ENCODE measurements around the gene VSTM2L. TPM values are rescaled to one million over a fixed set of nuclear protein-coding genes. Genes with fewer than 3 reads are reported as not detected.

Gene VSTM2L
- 1.4 and 1.6 TPM in 2 replicates for total RNA-seq

GRCh38 chr20:37902504-37903313 is at the start of gene VSTM2L:
Gene VSTM2L, plus strand, starts transcription at chr20:37903127. Its CDS starts 224 bp downstream, at chr20:37903351.

Other genes starting within 250 kb of the VSTM2L start
- 21.6 and 24.0 TPM in 2 replicates for gene CTNNBL1, start 209.1 kb upstream of the VSTM2L start, total RNA-seq
- 18.0 and 20.9 TPM in 2 replicates for gene TTI1, start 130.3 kb downstream of the VSTM2L start, total RNA-seq
- gene RPRD1B, start 130.6 kb downstream of the VSTM2L start, total RNA-seq = 25.6 and 28.9 TPM in 2 replicates